Astrocyte of the spinal cord (primary cell): Measurements from ENCODE around the gene KLK15.

Experiments used
- DNase-seq: peaks from one replicate; pipeline ENCODE4 v3.0.0; 2011; ENCODE audit warnings: low read depth, low spot score
- H3K4me3 ChIP-seq: 2 replicates; pipeline ENCODE4 v1.5.1; 2011; ENCODE audit warnings: low read depth, mild to moderate bottlenecking, low read length, moderate library complexity
- in situ Hi-C: cut with HindIII; loops from 2 replicates; pipeline ENCODE4 v1.10.0; 2017; ENCODE audit warnings: low sequenced_read_pairs
- TF ChIP-seq, protein P1 (sequence below): IDR thresholded peaks from 2 replicates; pipeline ENCODE4 v1.5.1; 2012; ENCODE audit warnings: low read depth, mild to moderate bottlenecking, low read length, inconsistent platforms

KLK15 gene

DNA sequence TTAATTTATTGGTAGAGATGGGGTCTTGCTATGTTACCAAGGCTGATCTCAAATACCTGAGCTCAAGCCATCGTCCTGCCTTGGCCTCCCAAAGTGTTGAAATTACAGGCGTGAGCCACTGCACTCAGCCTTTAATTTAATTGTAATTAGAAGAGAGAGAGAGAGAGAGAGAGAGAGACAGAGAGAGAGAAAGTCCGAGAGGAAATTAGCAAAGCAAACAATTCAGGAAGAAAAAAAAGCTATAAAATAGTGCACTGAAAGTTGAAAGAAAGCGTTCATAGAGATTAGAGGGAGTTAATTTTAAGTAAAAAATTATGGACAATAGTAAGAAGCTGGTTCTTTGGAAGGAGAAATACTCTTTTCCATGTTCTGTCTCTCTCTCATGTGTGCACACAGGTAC lies 56.1 kb downstream of the KLK15 start:
- DNase-seq: no peak
- no peak overlapping the region for H3K4me3 ChIP-seq
- TF ChIP-seq, protein P1, sequence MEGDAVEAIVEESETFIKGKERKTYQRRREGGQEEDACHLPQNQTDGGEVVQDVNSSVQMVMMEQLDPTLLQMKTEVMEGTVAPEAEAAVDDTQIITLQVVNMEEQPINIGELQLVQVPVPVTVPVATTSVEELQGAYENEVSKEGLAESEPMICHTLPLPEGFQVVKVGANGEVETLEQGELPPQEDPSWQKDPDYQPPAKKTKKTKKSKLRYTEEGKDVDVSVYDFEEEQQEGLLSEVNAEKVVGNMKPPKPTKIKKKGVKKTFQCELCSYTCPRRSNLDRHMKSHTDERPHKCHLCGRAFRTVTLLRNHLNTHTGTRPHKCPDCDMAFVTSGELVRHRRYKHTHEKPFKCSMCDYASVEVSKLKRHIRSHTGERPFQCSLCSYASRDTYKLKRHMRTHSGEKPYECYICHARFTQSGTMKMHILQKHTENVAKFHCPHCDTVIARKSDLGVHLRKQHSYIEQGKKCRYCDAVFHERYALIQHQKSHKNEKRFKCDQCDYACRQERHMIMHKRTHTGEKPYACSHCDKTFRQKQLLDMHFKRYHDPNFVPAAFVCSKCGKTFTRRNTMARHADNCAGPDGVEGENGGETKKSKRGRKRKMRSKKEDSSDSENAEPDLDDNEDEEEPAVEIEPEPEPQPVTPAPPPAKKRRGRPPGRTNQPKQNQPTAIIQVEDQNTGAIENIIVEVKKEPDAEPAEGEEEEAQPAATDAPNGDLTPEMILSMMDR: no peak
- in situ Hi-C loops: no loop called here

DNA sequence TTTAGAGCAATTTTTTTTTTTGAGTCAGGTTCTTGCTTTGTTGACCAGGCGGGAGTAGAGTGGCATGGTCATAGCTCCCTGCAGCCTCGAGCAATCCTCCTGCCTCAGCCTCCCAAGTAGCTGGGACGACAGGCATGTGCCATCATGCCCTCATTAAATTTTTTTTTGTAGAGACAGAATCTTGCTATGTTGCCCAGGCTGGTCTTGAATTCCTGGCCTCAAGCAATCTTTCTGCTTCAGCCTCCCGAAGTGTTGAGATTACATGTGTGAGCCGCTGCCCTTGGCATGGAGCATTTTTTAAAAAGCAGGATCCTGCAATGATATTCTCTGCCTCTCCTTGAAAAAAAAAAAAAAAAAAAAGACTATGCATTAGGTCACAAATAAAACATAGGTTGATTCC lies 57.2 kb downstream of the KLK15 start:
- no peak overlapping the region for H3K4me3 ChIP-seq
- in situ Hi-C loops: no loop called here
- TF ChIP-seq, protein P1: no peak
- DNase-seq: no peak
